Neural progenitor cell (in vitro differentiated cells): ENCODE measurements around the gene GP1BA.

Experiments used
- EZH2 ChIP-seq: fragments of 200-600 bp; sonication (generic); IDR thresholded peaks from 2 replicates; pipeline ENCODE4 v1.6.1; 2017; ENCODE audit warnings: antibody characterized with exemption, mild to moderate bottlenecking, moderate library complexity
- TF ChIP-seq, protein P1 (sequence below): fragments of 200-600 bp; sonication (generic); IDR thresholded peaks from 2 replicates; pipeline ENCODE4 v1.5.1; 2017; ENCODE audit warnings: antibody characterized with exemption, mild to moderate bottlenecking

DNA sequence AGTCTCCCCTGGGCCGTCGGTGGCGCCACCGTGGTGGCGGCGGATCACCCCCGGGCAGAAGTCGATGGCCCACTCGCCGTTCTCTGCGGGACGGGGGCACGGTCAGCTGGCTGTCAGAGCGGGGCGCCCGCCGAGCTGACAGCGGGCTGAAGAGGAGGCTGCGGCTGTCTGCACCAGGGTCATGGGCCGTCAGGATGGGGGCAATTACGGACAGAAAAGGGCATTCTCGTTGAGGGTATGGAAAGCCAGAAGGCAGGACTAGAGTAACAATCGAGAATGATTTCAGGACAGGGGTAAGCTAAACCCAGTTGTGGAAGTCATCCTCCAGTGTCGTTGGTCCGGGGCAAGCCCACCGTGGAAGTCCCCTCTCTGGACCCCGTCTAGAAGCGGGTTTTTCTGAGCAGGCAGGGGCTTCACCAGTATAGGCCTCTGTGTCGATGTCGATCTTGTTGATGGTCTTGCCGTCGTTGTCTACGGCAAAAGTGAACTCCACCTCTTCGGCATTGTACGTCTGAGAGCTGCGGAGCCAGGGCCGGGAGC is 30.9 kb upstream of the GP1BA start:
- TF ChIP-seq, protein P1, sequence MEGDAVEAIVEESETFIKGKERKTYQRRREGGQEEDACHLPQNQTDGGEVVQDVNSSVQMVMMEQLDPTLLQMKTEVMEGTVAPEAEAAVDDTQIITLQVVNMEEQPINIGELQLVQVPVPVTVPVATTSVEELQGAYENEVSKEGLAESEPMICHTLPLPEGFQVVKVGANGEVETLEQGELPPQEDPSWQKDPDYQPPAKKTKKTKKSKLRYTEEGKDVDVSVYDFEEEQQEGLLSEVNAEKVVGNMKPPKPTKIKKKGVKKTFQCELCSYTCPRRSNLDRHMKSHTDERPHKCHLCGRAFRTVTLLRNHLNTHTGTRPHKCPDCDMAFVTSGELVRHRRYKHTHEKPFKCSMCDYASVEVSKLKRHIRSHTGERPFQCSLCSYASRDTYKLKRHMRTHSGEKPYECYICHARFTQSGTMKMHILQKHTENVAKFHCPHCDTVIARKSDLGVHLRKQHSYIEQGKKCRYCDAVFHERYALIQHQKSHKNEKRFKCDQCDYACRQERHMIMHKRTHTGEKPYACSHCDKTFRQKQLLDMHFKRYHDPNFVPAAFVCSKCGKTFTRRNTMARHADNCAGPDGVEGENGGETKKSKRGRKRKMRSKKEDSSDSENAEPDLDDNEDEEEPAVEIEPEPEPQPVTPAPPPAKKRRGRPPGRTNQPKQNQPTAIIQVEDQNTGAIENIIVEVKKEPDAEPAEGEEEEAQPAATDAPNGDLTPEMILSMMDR: no peak
- no peak for TF ChIP-seq EZH2
